Stimulated activated CD4-positive, alpha-beta T cell treated with anti-CD3 and anti-CD28 coated beads, Interleukin-15, amount 100 ng/mL, for 24 hours (primary cell): ENCODE measurements around the gene SLC39A3.

Experiments
- DNase-seq: peaks from one replicate; pipeline ENCODE4 v3.0.0-alpha.2; 2020

SLC39A3 gene

GRCh38 chr19:2744113-2744512, 4.3 kb upstream of the SLC39A3 start:
- DNase-seq, result no peak

GRCh38 chr19:2743099-2743498, 3.3 kb upstream of the SLC39A3 start:
- no peak for DNase-seq

- DNase-seq, result no peak
Measured at GRCh38 chr19:2740314-2740656, 468 bp upstream of the SLC39A3 start.

- DNase-seq, result no peak
Measured at GRCh38 chr19:2736550-2737190, 3.1 kb downstream of the SLC39A3 start.

GRCh38 chr19:2735374-2735773, 4.4 kb downstream of the SLC39A3 start:
- DNase-seq, result no peak

GRCh38 chr19:2734589-2735288, 5.1 kb downstream of the SLC39A3 start:
- DNase-seq, result no peak

GRCh38 chr19:2733930-2734588, 5.8 kb downstream of the SLC39A3 start:
- no peak for DNase-seq

GRCh38 chr19:2732883-2733282, 6.9 kb downstream of the SLC39A3 start:
- no peak for DNase-seq

- no peak for DNase-seq
Measured at GRCh38 chr19:2732157-2732725, 7.6 kb downstream of the SLC39A3 start.

GRCh38 chr19:2731181-2731995, 8.4 kb downstream of the SLC39A3 start:
- no peak for DNase-seq

GRCh38 chr19:2729943-2730818, 9.6 kb downstream of the SLC39A3 start:
- no peak for DNase-seq

GRCh38 chr19:2728783-2729387, 10.9 kb downstream of the SLC39A3 start:
- no peak for DNase-seq

GRCh38 chr19:2727640-2727944, 12.2 kb downstream of the SLC39A3 start:
- no peak for DNase-seq

- DNase-seq, result no peak
Measured at GRCh38 chr19:2726904-2727639, 12.7 kb downstream of the SLC39A3 start.

GRCh38 chr19:2726160-2726855, 13.5 kb downstream of the SLC39A3 start:
- no peak for DNase-seq

GRCh38 chr19:2724148-2724557, 15.7 kb downstream of the SLC39A3 start:
- DNase-seq, result no peak

GRCh38 chr19:2723747-2724146, 16.1 kb downstream of the SLC39A3 start:
- no peak for DNase-seq

GRCh38 chr19:2723345-2723715, 16.5 kb downstream of the SLC39A3 start:
- no peak for DNase-seq

GRCh38 chr19:2722541-2723344, 17.1 kb downstream of the SLC39A3 start:
- no peak for DNase-seq
